SK-N-DZ (cell line): ENCODE measurements around the gene RGS12.

ENCODE experiments used
- DNase-seq: peaks from one replicate; pipeline ENCODE4 v3.0.0-alpha.2; 2015; ENCODE audit warnings: low spot score

RGS12 gene

GRCh38 chr4:3307891-3308575 lies 15.2 kb downstream of the RGS12 start:
- DNase-seq = no peak

- DNase-seq = no peak
Observed at GRCh38 chr4:3308691-3309090, 15.9 kb downstream of the RGS12 start.

- no peak for DNase-seq
Observed at GRCh38 chr4:3310301-3311094, 17.7 kb downstream of the RGS12 start.

GRCh38 chr4:3311095-3311372 lies 18.2 kb downstream of the RGS12 start:
- DNase-seq = no peak

- no peak for DNase-seq
Observed at GRCh38 chr4:3311489-3312171, 18.8 kb downstream of the RGS12 start.

GRCh38 chr4:3312362-3312761 lies 19.5 kb downstream of the RGS12 start:
- no peak for DNase-seq

- no peak for DNase-seq
Observed at GRCh38 chr4:3313139-3313538, 20.3 kb downstream of the RGS12 start.

GRCh38 chr4:3313556-3314228 lies 20.9 kb downstream of the RGS12 start:
- no peak for DNase-seq

- no peak for DNase-seq
Observed at GRCh38 chr4:3314706-3315260, 22.0 kb downstream of the RGS12 start.

GRCh38 chr4:3315566-3315965 lies 22.7 kb downstream of the RGS12 start:
- no peak for DNase-seq

GRCh38 chr4:3316146-3316545 lies 23.3 kb downstream of the RGS12 start:
- DNase-seq = no peak

- no peak for DNase-seq
Observed at GRCh38 chr4:3317011-3317655, 24.3 kb downstream of the RGS12 start.

- no peak for DNase-seq
Observed at GRCh38 chr4:3317656-3318211, 24.9 kb downstream of the RGS12 start.

GRCh38 chr4:3318561-3319021 lies 25.8 kb downstream of the RGS12 start:
- DNase-seq = no peak

GRCh38 chr4:3320361-3321023 lies 27.7 kb downstream of the RGS12 start:
- no peak for DNase-seq

GRCh38 chr4:3321295-3321889 lies 28.6 kb downstream of the RGS12 start:
- DNase-seq = no peak

GRCh38 chr4:3322059-3322550 lies 29.3 kb downstream of the RGS12 start:
- DNase-seq = no peak

- DNase-seq = no peak
Observed at GRCh38 chr4:3323071-3323481, 30.3 kb downstream of the RGS12 start.

- no peak for DNase-seq
Observed at GRCh38 chr4:3324093-3324815, 31.4 kb downstream of the RGS12 start.
